ENCODE results near the gene BCL11B. TPM values are rescaled to one million over a fixed set of nuclear protein-coding genes. Genes with fewer than 3 reads are reported as not detected.

BCL11B gene
- total and polyA plus RNA-seq, 2 of the 8 experiments (the other 6 are each of a cell fraction or from before 2014, with no cell fraction given): 0.63 to 5.9 TPM

DNA sequence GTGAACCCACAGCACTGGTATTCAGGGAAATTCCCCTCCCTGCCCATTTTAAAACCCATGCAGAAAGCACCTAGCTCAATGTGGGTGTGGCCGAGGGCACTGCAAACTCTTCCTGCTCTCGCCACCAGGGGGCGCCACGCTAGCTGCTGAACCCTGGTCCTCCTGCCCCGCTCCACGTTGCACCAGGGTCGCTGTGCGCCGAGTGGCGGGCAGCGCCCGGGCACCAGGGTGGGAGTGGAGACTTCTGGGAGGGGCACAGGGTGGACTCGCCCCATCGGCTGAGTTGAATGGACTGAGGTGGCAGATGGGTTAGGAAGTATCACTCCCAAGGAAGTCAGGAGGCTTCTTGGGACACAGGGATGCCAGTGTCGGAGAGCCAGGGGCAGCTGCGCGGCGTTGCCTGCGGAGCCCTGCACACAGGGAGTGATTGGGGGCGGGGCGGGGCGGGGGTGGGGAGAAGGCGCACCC is 48.1 kb upstream of the BCL11B start (continued):
- TF ChIP-seq YY1 (IDR thresholded peaks at IDR 0.05; ENCODE audit: low read depth, low read length) (peak; percentile 66; the same call in 1 of the 2 replicates), GABPA (IDR thresholded peaks at IDR 0.05; ENCODE audit: borderline replicate concordance, insufficient read depth, low read length) (peak; percentile 67; the same call in 1 of the 2 replicates), TAF7 (optimal IDR thresholded peaks at IDR 0.05; ENCODE audit: borderline replicate concordance, low read depth, low read length) (peak; percentile 21), HDAC2 (IDR thresholded peaks at IDR 0.05; ENCODE audit: borderline replicate concordance in 1 of 2, low read depth in 2 of 2, low read length in 2 of 2) (0 out of 4 replicates have a peak, but pooled peaks of 1 of the 2 experiments have one; percentile 66), CEBPB (IDR thresholded peaks at IDR 0.05; ENCODE audit: low read depth, low read length) (no peak)
- TF ChIP-seq, protein P1, sequence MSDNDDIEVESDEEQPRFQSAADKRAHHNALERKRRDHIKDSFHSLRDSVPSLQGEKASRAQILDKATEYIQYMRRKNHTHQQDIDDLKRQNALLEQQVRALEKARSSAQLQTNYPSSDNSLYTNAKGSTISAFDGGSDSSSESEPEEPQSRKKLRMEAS (IDR thresholded peaks at IDR 0.05): peak; percentile 61

All from H1 (cell line).